Measurements from ENCODE around the gene NCAPD2.

NCAPD2 gene

GRCh38 chr12:6552140-6552551 is 58.2 kb downstream of the NCAPD2 start:
- Histone ChIP-seq H3K27me3 (ENCODE audit: insufficient read depth, poor library complexity, severe bottlenecking) (no peaks in the 10 kb centered on the region), H3K27ac (replicated peaks) (no peak overlapping the region), H3K4me3 (replicated peaks; ENCODE audit: insufficient read depth, low read length) (no peak overlapping the region)
- DNase-seq (ENCODE audit: low read depth in 1 of 2, low spot score in 1 of 2) = no peak
- TF ChIP-seq SPI1 (IDR thresholded peaks at IDR 0.05; ENCODE audit: borderline replicate concordance, low read depth) (no peak), REST (IDR thresholded peaks at IDR 0.05; ENCODE audit: insufficient replicate concordance, low read depth) (no peak), POLR2AphosphoS5 (IDR thresholded peaks at IDR 0.05; ENCODE audit: low read depth) (no peak), GABPA (IDR thresholded peaks at IDR 0.05; ENCODE audit: low read depth) (no peak)
- TF ChIP-seq, protein P1, sequence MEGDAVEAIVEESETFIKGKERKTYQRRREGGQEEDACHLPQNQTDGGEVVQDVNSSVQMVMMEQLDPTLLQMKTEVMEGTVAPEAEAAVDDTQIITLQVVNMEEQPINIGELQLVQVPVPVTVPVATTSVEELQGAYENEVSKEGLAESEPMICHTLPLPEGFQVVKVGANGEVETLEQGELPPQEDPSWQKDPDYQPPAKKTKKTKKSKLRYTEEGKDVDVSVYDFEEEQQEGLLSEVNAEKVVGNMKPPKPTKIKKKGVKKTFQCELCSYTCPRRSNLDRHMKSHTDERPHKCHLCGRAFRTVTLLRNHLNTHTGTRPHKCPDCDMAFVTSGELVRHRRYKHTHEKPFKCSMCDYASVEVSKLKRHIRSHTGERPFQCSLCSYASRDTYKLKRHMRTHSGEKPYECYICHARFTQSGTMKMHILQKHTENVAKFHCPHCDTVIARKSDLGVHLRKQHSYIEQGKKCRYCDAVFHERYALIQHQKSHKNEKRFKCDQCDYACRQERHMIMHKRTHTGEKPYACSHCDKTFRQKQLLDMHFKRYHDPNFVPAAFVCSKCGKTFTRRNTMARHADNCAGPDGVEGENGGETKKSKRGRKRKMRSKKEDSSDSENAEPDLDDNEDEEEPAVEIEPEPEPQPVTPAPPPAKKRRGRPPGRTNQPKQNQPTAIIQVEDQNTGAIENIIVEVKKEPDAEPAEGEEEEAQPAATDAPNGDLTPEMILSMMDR (IDR thresholded peaks at IDR 0.05; ENCODE audit: insufficient read depth, low read length) = no peak

GRCh38 chr12:6553051-6553868 is 59.4 kb downstream of the NCAPD2 start:
- Histone ChIP-seq H3K27ac (replicated peaks) (no peak overlapping the region), H3K4me3 (replicated peaks; ENCODE audit: insufficient read depth, low read length) (no peak overlapping the region), H3K27me3 (ENCODE audit: insufficient read depth, poor library complexity, severe bottlenecking) (no peaks in the 10 kb centered on the region)
- no peak for TF ChIP-seq GABPA (IDR thresholded peaks at IDR 0.05; ENCODE audit: low read depth)
- TF ChIP-seq REST (IDR thresholded peaks at IDR 0.05; ENCODE audit: insufficient replicate concordance, low read depth) = no peak
- no peak for DNase-seq (ENCODE audit: low read depth in 1 of 2, low spot score in 1 of 2)

DNA sequence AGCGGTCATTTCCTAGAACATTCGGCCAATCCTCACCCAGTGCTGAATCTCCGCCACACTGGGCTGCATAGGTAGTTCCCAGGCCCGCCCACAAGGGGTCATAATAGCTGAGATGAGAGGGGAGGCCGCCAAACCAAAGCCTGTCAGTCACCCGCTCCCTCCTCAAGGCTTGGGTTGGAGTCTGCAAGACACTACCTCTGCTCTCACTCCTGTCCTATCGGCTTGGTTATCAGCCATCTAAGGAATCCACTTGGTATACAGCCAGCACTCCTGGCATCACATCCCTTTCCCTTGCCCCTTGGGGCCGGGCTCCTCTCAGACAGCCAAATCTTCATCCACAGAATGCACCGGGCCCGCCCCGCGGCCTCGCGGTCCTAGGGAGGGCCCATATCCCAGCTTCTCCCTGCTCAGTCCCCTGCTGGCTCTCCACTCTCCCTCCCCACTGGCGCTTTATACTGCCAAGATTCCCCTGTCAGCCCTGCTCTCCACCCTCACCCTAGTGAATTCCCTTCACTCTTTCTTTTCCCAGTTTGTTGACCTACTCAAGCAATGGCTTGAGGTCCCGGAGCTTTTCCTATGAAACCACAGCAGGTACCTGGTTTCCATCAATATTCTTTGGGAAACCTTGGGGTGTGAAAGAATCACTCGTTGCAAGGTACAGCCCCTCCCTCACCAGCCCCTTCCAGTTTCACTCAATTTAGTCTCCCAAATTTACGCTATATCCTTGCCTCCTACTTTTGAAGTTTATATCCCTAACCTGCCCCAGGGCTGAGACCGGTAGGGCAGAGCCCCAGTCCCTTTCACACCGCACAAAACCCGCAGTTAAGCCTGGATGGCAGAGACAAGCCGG is 60.5 kb downstream of the NCAPD2 start:
- Histone ChIP-seq H3K4me3 (replicated peaks; ENCODE audit: insufficient read depth, low read length) (peak overlapping the region; percentile 92), H3K27ac (replicated peaks) (peak overlapping the region; percentile 46), H3K27me3 (ENCODE audit: insufficient read depth, poor library complexity, severe bottlenecking) (no peaks in the 10 kb centered on the region)
- TF ChIP-seq, protein P1 (IDR thresholded peaks at IDR 0.05; ENCODE audit: insufficient read depth, low read length) = peak; percentile 61
- TF ChIP-seq REST (IDR thresholded peaks at IDR 0.05; ENCODE audit: insufficient replicate concordance, low read depth) = no peak
- TF ChIP-seq SPI1 (IDR thresholded peaks at IDR 0.05; ENCODE audit: borderline replicate concordance, low read depth) = no peak
- TF ChIP-seq POLR2AphosphoS5 (IDR thresholded peaks at IDR 0.05; ENCODE audit: low read depth) = no peak
- TF ChIP-seq GABPA (IDR thresholded peaks at IDR 0.05; ENCODE audit: low read depth) = no peak
- DNase-seq (ENCODE audit: low read depth in 1 of 2, low spot score in 1 of 2) = peak in 1 of 2 experiments; percentile 89

All from HL-60 (cell line).